Suprapubic skin (tissue), 3 donors: ENCODE results near the gene BTG4.

Experiments
- POLR2AphosphoS5 ChIP-seq, 3 donors: sonication (generic); formaldehyde crosslinking; IDR thresholded peaks; one replicate each; pipeline ENCODE4 v1.6.1; 2017; ENCODE audit warnings: antibody characterized with exemption in 3 of 3
- TF ChIP-seq, protein P1 (sequence below), 2 donors: fragments of 200-600 bp in 1 of 2; fragments of 450-650 bp in 1 of 2; sonication (generic) in 1 of 2; IDR thresholded peaks; one replicate each; pipeline ENCODE4 v1.5.1; 2016 to 2019; ENCODE audit warnings: antibody characterized with exemption in 2 of 2, mild to moderate bottlenecking in 1 of 2, moderate library complexity in 1 of 2

- TF ChIP-seq, protein P1, sequence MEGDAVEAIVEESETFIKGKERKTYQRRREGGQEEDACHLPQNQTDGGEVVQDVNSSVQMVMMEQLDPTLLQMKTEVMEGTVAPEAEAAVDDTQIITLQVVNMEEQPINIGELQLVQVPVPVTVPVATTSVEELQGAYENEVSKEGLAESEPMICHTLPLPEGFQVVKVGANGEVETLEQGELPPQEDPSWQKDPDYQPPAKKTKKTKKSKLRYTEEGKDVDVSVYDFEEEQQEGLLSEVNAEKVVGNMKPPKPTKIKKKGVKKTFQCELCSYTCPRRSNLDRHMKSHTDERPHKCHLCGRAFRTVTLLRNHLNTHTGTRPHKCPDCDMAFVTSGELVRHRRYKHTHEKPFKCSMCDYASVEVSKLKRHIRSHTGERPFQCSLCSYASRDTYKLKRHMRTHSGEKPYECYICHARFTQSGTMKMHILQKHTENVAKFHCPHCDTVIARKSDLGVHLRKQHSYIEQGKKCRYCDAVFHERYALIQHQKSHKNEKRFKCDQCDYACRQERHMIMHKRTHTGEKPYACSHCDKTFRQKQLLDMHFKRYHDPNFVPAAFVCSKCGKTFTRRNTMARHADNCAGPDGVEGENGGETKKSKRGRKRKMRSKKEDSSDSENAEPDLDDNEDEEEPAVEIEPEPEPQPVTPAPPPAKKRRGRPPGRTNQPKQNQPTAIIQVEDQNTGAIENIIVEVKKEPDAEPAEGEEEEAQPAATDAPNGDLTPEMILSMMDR (IDR thresholded peaks at IDR 0.05), result no peak
- TF ChIP-seq POLR2AphosphoS5 (IDR thresholded peaks at IDR 0.05), result no peak
These were observed 42.3 kb upstream of the BTG4 start for GRCh38 chr11:111554532-111554931.
